Fibroblast of upper back skin (primary cell): ENCODE results near the gene SLC22A17.
A peak's percentile ranks its signal among the peaks of the same experiment; 100 is the strongest.

ENCODE experiments used
- DNase-seq: peaks from one replicate; pipeline ENCODE4 v3.0.0-alpha.2; 2013

SLC22A17 gene

GRCh38 chr14:23380976-23381375 lies 28.3 kb upstream of the SLC22A17 start:
- no peak for DNase-seq

GRCh38 chr14:23380197-23380914 lies 27.7 kb upstream of the SLC22A17 start:
- DNase-seq, result no peak

GRCh38 chr14:23379366-23380196 lies 26.9 kb upstream of the SLC22A17 start:
- peak; percentile 31 for DNase-seq

GRCh38 chr14:23378612-23379220 lies 26.0 kb upstream of the SLC22A17 start:
- no peak for DNase-seq

GRCh38 chr14:23377573-23378563 lies 25.2 kb upstream of the SLC22A17 start:
- no peak for DNase-seq

- no peak for DNase-seq
Measured at GRCh38 chr14:23377198-23377550, 24.5 kb upstream of the SLC22A17 start.

- DNase-seq, result no peak
Measured at GRCh38 chr14:23376482-23377197, 24.0 kb upstream of the SLC22A17 start, which contains the start of gene CMTM5. Gene CMTM5, plus strand, starts transcription at chr14:23377046. Its CDS starts 206 bp downstream, at chr14:23377252.

- no peak for DNase-seq
Measured at GRCh38 chr14:23375527-23376251, 23.0 kb upstream of the SLC22A17 start.

- DNase-seq, result no peak
Measured at GRCh38 chr14:23373041-23373440, 20.4 kb upstream of the SLC22A17 start.

- DNase-seq, result no peak
Measured at GRCh38 chr14:23372509-23372908, 19.8 kb upstream of the SLC22A17 start, which contains the start of gene IL25. Gene IL25, plus strand, starts transcription at chr14:23372809.

GRCh38 chr14:23371865-23372264 lies 19.2 kb upstream of the SLC22A17 start:
- no peak for DNase-seq

- DNase-seq, result no peak
Measured at GRCh38 chr14:23370221-23370620, 17.5 kb upstream of the SLC22A17 start.

- no peak for DNase-seq
Measured at GRCh38 chr14:23366426-23366921, 13.8 kb upstream of the SLC22A17 start.

GRCh38 chr14:23365732-23366425 lies 13.2 kb upstream of the SLC22A17 start:
- DNase-seq, result peak; percentile 80

GRCh38 chr14:23365036-23365731 lies 12.5 kb upstream of the SLC22A17 start, which contains the start of gene EFS:
Gene EFS, minus strand, starts transcription at chr14:23365172. Its CDS starts 147 bp downstream, at chr14:23365025.
- peak; percentile 42 for DNase-seq

- DNase-seq, result peak; percentile 44
Measured at GRCh38 chr14:23364164-23365035, 11.7 kb upstream of the SLC22A17 start.

GRCh38 chr14:23362200-23362599 lies 9.5 kb upstream of the SLC22A17 start:
- peak; percentile 49 for DNase-seq

GRCh38 chr14:23361763-23362162 lies 9.1 kb upstream of the SLC22A17 start:
- DNase-seq, result no peak
